ENCODE data around the gene SESTD1. TPM values are rescaled to one million over a fixed set of nuclear protein-coding genes. Genes with fewer than 3 reads are reported as not detected.

Gene SESTD1
- total and polyA plus RNA-seq, 2 of the 8 experiments (the other 6 are each of a cell fraction or from before 2014, with no cell fraction given): 5.2 to 49.6 TPM

GRCh38 chr2:179211355-179211754 lies 53.3 kb downstream of the SESTD1 start:
- H3K23ac ChIP-seq (ENCODE audit: insufficient read length): no peak overlapping the region
- no peaks in the 10 kb centered on the region for H3K23me2 ChIP-seq (ENCODE audit: low read depth, low read length)
- no peak overlapping the region for H3K4ac ChIP-seq (replicated peaks; ENCODE audit: insufficient read length, low read depth, low read length)
- no peak overlapping the region for H3K9ac ChIP-seq (replicated peaks in 1 of 4; ENCODE audit: extremely low read depth in 1 of 4, low read depth in 3 of 4, low read length in 3 of 4)
- H2BK120ac ChIP-seq (replicated peaks; ENCODE audit: low read depth, low read length): no peak overlapping the region
- peaks cover 0 to 11% of the 10 kb centered on the region in 2 experiments; a peak in 1 of 4 replicates for H3K9me3 ChIP-seq (ENCODE audit: insufficient read depth in 2 of 2, low read depth in 1 of 2, low read length in 1 of 2)
- 95% methylated on average over 4 of the region's 4 CpGs; no CpG with 5 or more reads in 1 of the 2 experiments for WGBS, 2 experiments (ENCODE audit: extremely low coverage in 1 of 2, insufficient coverage in 1 of 2, insufficient read length in 1 of 2, insufficient replicate concordance in 2 of 2, low coverage in 1 of 2, low lambda C conversion rate in 2 of 2, missing lambda C conversion rate in 1 of 2)
- H4K5ac ChIP-seq (ENCODE audit: insufficient read length, low read depth, low read length): no peak overlapping the region
- H2BK20ac ChIP-seq (ENCODE audit: low read length): no peak overlapping the region
- no peak overlapping the region for H3K14ac ChIP-seq (ENCODE audit: insufficient read length)
- POLR2A ChIA-PET (ENCODE audit: partially characterized antibody): no interaction called here
- no peak overlapping the region for H3K56ac ChIP-seq (replicated peaks; ENCODE audit: insufficient read length, low read depth, low read length)
- peaks cover 0 to 8% of the 10 kb centered on the region in 2 experiments; a peak in 1 of 4 replicates for H3K79me2 ChIP-seq (ENCODE audit: control insufficient read depth in 1 of 2, insufficient read depth in 2 of 2, low read length in 2 of 2)
- H3K27me3 ChIP-seq (replicated peaks in 1 of 4; ENCODE audit: control insufficient read depth in 3 of 4, extremely low read depth in 1 of 4, insufficient read depth in 3 of 4, low read length in 3 of 4): no peaks in the 10 kb centered on the region
- H3K36me3 ChIP-seq (ENCODE audit: control insufficient read depth in 2 of 4, insufficient read depth in 4 of 4, low read length in 3 of 4): no peaks in the 10 kb centered on the region
- no peak overlapping the region for H2AK5ac ChIP-seq (ENCODE audit: low read depth, low read length)
- CTCF ChIA-PET (ENCODE audit: partially characterized antibody): no interaction called here
- no peak overlapping the region for H4K8ac ChIP-seq (ENCODE audit: extremely low read depth, insufficient read depth, low read length)
- no peak overlapping the region for H3K18ac ChIP-seq (ENCODE audit: extremely low read depth, low read length)
- DNase-seq (ENCODE audit: low read depth in 1 of 2, low spot score in 2 of 2) (no peak), FAIRE-seq (no peak)
- H2BK15ac ChIP-seq (ENCODE audit: low read length): no peak overlapping the region
- no peak overlapping the region for H3K4me3 ChIP-seq (ENCODE audit: extremely low read depth in 1 of 4, insufficient read depth in 2 of 4, low read depth in 3 of 4, low read length in 4 of 4)
- no peak overlapping the region for H2BK5ac ChIP-seq (ENCODE audit: low read depth, low read length)
- H2AFZ ChIP-seq (ENCODE audit: low read length): no peak overlapping the region
- TF ChIP-seq KDM5A (IDR thresholded peaks at IDR 0.05; ENCODE audit: low read length) (no peak), EP300 (IDR thresholded peaks at IDR 0.05; ENCODE audit: borderline replicate concordance in 1 of 2, low read depth in 2 of 2, low read length in 2 of 2) (no peak), SP2 (IDR thresholded peaks at IDR 0.05; ENCODE audit: low read length) (no peak), HDAC6 (IDR thresholded peaks at IDR 0.05; ENCODE audit: low read depth, low read length) (no peak)
- no peaks in the 10 kb centered on the region for H3K79me1 ChIP-seq (ENCODE audit: low read depth, low read length)
- no peaks in the 10 kb centered on the region for H3K4me1 ChIP-seq (replicated peaks in 1 of 4; ENCODE audit: control insufficient read depth in 3 of 4, insufficient read depth in 4 of 4, low read length in 3 of 4)
- no peak overlapping the region for H3K27ac ChIP-seq (ENCODE audit: low read depth, low read length)
- no peaks in the 10 kb centered on the region for H4K20me1 ChIP-seq (replicated peaks in 1 of 2; ENCODE audit: control insufficient read depth in 1 of 2, insufficient read depth in 2 of 2, low read length in 2 of 2)
- H4K91ac ChIP-seq (replicated peaks; ENCODE audit: insufficient read length, low read length): no peak overlapping the region
- H3K4me2 ChIP-seq (ENCODE audit: insufficient read depth in 1 of 2, low read depth in 2 of 2, low read length in 2 of 2): no peak overlapping the region
- no peak overlapping the region for H2BK12ac ChIP-seq (ENCODE audit: low read depth, low read length)
